NCI-H748 treated with DMSO at 0.1 percent for 48 hours (cell line): ENCODE results near the gene IFIT1B.
"Not testable (repeated sequence)": the region's sequence is repeated elsewhere in the genome, so short reads cannot be mapped to it uniquely, and the experiment has no call there.

Experiments used
- DNase-seq: peaks from one replicate; lab custom pipeline; 2025; lab: John Stamatoyannopoulos, UW

Gene IFIT1B

DNA sequence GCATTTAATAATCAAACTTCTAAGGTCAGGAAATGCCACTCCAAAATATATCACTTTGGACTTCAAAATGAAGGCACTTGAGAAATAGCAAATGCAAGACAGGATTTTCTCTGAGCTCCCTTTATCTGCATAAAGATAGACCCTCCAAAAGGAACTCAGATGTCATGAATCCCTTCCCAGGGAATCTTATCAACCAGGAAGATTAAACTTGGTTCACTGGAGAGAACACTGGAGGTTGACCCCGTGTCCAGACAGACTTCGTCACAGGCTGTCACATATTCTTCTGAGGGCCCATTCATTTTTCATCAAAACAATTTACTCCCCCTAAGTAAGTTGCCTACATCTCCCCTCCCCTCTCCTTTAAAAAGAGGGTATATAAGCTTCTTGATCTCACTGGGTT lies 28.9 kb upstream of the IFIT1B start:
- DNase-seq = no peak

GRCh38 chr10:89350631-89351315 lies 27.1 kb upstream of the IFIT1B start:
- DNase-seq = not testable (repeated sequence)

DNA sequence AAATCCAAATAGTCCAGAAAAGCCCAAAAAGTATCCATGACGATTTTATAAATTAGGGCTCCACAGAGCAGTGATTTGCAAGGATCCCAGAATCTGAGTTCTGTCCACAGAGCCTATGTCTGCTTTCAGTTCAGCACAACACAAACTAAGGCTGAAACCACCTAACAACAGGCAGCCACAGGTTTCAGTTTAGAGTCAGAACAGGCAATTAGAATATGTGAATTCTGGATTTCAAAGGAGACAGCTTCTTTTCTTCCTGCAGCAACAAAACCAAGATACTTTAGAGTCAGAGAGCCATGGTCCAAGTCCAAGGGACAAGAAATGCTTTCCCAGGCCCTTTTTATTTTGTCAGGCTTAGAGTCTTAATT lies 26.5 kb upstream of the IFIT1B start:
- no peak for DNase-seq

GRCh38 chr10:89351780-89352597 lies 25.9 kb upstream of the IFIT1B start:
- no peak for DNase-seq

DNA sequence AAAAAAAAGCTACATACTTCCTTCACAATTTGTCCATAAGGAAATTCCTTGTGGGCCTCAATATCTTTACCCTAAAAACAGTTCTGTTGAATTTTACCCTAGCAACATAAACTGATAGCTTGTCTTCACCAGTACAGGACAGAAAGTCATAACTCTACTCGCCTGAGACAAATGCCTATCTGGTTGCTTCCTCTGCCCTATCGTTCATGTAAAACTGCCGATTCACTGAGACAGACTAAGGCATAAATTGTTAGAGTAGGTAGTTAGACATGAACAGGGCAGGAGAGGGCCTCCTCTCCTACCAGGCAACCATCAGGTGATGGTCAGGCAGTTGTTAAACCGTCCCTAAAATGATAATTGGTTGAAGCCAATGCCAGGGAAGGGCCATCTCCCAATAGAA lies 25.1 kb upstream of the IFIT1B start:
- DNase-seq = no peak

GRCh38 chr10:89355394-89355931 lies 22.4 kb upstream of the IFIT1B start:
- no peak for DNase-seq

GRCh38 chr10:89357096-89357495 lies 20.8 kb upstream of the IFIT1B start:
- DNase-seq = no peak

- no peak for DNase-seq
Measured at GRCh38 chr10:89357975-89358374, 19.9 kb upstream of the IFIT1B start.

DNA sequence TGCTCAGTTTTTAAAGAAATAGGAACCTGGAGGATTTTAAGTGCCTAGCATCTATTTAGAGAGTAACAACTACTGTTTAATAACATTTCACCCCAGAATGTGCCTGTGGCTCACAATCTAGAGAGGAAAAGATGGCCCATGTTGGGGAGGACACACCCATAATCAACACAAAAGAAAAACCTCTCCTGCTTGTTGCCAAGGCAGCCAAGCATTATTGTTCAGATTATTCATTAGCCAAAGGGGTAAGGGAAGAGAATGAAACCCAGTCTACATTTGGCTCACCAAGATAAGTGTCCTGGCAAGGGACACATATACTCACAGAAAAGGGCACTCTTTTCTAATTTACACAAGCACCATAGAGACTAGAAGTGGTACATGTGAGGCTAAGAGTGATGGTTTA lies 17.7 kb upstream of the IFIT1B start:
- peak; percentile 59 for DNase-seq

- no peak for DNase-seq
Measured at GRCh38 chr10:89362929-89363328, 14.9 kb upstream of the IFIT1B start.

DNA sequence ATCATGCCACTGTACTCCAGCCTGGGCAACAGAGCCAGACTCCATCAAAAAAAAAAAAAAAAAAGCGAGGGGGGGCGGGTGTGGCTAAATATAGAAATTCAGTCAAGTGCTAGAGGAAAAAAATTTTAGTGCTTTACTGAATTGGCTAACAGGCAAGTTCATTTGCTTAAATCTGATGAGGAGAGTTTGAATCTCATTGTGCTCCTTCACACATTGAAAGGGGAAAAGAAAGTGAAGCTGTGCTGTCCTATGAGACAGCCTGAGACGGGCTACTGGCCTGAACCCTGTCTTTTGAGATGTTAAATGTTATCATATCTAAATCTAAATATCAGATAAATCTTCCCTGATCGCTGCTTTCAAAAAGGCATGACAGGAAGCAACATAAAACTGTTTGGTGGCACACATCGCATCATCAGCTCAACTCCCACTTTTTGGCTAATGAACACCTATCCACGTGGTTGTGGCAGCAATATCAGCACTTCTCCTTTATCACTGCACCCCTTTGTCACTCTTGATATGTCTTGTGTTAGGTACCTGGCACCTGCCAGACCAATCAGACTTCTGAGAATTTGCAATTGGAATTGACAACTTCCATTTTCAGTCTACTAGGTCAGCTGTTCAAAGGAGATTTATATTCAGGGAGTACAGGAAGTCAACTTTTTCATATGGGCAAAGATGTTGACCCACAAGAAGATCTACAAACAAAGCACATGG lies 14.0 kb upstream of the IFIT1B start:
- DNase-seq = no peak

GRCh38 chr10:89364531-89364930 lies 13.3 kb upstream of the IFIT1B start:
- no peak for DNase-seq

DNA sequence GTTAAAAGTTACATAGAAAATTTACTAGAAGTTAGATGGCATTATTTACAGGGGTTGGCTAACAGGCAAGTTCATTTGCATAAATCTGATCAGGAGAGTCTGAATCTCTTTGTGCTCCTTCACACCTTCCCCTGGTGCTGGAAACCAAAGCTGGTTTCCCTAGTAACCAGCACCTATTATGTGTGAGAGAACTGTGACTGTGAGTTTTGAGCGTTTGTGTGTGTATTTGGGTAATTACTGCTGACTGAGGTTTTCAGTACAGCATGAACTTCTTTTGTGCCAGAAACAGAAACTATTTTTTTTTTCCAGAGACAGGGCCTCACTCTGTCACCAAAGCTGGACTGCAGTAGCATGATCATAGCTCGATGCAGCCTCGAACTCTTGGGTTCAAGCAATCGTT lies 10.3 kb upstream of the IFIT1B start:
- DNase-seq = peak; percentile 50

DNA sequence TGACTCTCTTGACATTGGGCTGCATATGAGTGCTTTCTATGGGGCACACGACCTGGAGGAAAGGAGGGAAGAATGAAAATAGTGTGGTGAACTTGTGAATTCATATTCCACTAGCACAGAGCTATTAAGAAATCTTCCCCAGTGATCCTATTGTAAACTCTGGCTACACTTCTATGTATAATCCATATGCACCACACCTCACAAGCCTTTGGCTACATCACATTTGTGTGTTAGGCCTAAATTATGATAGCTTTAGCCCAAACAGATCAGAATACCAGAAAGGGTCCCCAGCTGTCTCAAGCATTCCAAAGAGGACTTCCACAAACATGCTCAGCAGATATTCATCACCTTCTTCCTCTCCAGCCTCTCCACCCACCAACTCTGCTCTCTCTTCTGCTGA lies 9.7 kb upstream of the IFIT1B start:
- DNase-seq = no peak

DNA sequence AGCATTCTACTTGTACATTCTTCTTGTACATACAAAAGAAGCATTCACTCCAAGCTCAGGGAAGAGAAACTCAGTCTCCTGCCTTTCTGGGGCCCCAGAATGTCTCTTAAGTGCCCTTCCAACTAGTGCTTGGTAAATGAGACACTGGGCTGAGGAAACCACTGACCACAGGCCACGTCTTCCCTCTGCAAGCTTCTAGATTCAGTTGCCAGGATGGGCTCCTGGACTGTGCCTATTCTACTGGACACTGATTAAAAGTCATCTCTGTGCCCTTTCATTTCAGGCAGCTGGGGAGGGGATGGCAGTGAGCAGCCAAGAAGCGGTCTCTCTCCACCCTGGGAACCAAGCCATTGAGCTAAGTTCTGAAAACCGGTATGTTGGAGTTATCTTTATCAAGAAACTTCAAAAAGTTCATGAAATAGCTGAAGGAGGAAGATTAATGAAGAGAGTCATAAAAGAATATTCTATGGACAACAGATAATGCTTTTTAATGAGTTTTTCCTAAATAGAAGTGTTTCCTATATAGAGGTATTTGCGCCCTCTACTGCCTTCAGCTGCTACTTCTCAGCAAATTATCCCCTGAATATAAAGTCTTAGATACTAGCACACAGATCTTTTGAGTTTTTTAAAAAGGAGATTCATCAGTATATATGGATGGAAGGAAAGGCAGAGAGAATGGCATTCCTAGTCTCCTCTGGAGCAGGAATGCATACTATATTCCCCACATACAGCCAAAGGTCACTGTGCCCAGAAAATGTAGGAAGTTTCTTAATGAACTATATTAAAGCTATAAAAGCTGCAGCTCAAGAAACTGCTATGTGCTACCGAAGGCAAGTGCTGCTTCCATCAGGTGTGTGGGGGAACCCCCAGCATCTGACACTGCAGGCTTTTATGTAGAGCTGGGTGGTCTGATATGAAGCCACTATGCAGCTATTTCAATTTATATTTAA lies 8.4 kb upstream of the IFIT1B start:
- no peak for DNase-seq

GRCh38 chr10:89371079-89371478 lies 6.8 kb upstream of the IFIT1B start:
- no peak for DNase-seq

GRCh38 chr10:89371987-89372386 lies 5.9 kb upstream of the IFIT1B start:
- DNase-seq = no peak

GRCh38 chr10:89373916-89374711 lies 3.7 kb upstream of the IFIT1B start:
- no peak for DNase-seq

DNA sequence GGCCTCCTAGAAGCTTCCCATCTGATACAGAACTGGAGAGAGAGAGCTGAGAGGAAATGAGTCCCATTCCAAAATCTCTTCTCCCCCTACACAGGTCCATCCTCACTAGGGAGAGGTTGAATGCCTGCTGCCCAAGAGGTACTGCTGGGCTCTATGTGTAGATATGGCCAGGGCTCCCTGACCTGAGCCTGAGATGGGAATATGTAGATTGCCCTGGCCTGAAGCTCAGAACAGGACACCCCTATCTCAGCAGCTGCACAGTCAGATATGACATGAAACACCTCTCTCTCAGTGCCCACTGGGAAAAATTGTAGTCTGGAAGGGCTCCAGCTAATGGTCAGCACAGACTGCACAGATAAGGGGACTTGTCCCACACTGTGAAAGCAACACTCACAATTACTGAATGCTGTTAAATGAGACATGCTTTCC lies 3.1 kb upstream of the IFIT1B start:
- no peak for DNase-seq

GRCh38 chr10:89379103-89379502 lies 1.2 kb downstream of the IFIT1B start:
- DNase-seq = no peak

DNA sequence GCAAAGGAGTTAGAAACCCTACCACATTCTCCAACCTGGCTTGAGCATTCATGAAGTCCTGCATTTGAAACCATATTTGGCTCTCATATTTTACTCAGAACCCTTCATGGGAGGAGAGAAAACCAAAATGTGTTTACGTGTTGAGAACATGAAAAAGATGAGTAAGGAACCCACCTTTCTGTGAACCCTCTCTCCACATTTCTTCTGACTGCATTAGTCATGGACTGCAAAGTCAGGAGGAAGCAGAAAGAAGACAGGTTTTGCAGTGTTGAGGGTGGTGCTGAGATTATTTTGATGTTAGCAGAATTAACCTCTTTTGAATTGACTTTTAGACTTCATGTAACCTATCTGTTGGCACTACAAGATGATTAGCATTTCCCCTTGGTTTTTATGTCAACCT lies 4.9 kb downstream of the IFIT1B start:
- DNase-seq = no peak
